Mucosa of descending colon (tissue), 3 donors: ENCODE measurements around the gene RPS29. TPM values are rescaled to one million over a fixed set of nuclear protein-coding genes. Genes with fewer than 3 reads are reported as not detected.

Source experiments
- ATAC-seq: fragments of 200-7000 bp; cut with Tn5 transposase; one replicate; pipeline ENCODE4 v1.9.1; 2020; ENCODE audit warnings: mild to moderate bottlenecking, moderate library complexity
- DNase-seq, 3 donors: peaks; one replicate each; pipeline ENCODE4 v3.0.0-alpha.2; 2020
- H3K36me3 ChIP-seq: fragments of 200-600 bp; one replicate; pipeline ENCODE4 v1.8.0; 2021; ENCODE audit warnings: low read depth, mild to moderate bottlenecking
- H3K4me1 ChIP-seq: fragments of 200-600 bp; one replicate; pipeline ENCODE4 v1.8.0; 2021; ENCODE audit warnings: low read depth, mild to moderate bottlenecking
- H3K4me3 ChIP-seq: fragments of 200-600 bp; one replicate; pipeline ENCODE4 v1.8.0; 2021; ENCODE audit warnings: mild to moderate bottlenecking
- H3K9me3 ChIP-seq: fragments of 200-600 bp; one replicate; pipeline ENCODE4 v1.8.0; 2021; ENCODE audit warnings: mild to moderate bottlenecking
- intact Hi-C, 2 donors: fragments of 100-400 bp; cut with DNase I in 1 of 2; cut with micrococcal nuclease in 1 of 2; formaldehyde crosslinking; loops; one replicate each; pipeline versions ENCODE4 v1.11.0 to v1.11.1; 2022; cut with DNase I, micrococcal nuclease
- total RNA-seq, 3 donors: library from RNA; stranded (reverse); fragmentation: NEBNext Ultra II Directional in 2 of 3; extraction: Animal tissue kit (Norgen Biotek cat#: 25700) in 2 of 3; gene quantifications; one replicate each; pipeline versions ENCODE4 v1.2.1 to v1.2.4, GENCODE V29; 2021 to 2023
- TF ChIP-seq, protein P1 (sequence below): fragments of 200-600 bp; IDR thresholded peaks from one replicate; pipeline ENCODE4 v1.8.0; 2022; ENCODE audit warnings: antibody characterized with exemption, mild to moderate bottlenecking
- donor health status: DM: no; HTN: no; CAD: no; lungs with moderate emphysema.
- donor health status: DM: no; HTN: no; CAD: no.
- donor health status: DM: no; HTN: yes; CAD: no.

RPS29 gene
- total RNA-seq, 3 donors from 2014 or later, result 1,102 to 1,301 (median 1,154) TPM

DNA sequence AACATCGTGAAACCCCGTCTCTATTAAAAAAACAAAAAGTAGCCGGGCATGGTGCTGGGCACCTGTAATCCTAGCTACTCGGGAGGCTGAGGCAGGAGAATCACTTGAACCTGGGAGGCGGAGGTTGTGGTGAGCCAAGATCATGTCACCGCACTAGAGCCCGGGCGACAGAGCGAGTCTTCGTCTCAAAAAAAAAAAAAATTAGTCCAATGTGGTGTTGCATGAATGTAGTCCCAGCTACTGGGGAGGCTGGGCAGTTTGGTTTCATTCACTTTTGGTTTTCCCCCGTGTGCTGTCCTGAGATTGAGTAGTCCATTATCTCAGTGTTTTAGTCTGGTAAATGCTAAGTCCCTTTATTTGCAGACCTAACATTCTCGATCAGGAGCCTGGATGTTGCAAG is 19.5 kb downstream of the RPS29 start:
- ATAC-seq, result no peak
- intact Hi-C loops, result no loop called here
- no peak for DNase-seq
- no peak overlapping the region for H3K4me3 ChIP-seq
- no peaks in the 10 kb centered on the region for H3K4me1 ChIP-seq
- no peaks in the 10 kb centered on the region for H3K9me3 ChIP-seq
- TF ChIP-seq, protein P1, sequence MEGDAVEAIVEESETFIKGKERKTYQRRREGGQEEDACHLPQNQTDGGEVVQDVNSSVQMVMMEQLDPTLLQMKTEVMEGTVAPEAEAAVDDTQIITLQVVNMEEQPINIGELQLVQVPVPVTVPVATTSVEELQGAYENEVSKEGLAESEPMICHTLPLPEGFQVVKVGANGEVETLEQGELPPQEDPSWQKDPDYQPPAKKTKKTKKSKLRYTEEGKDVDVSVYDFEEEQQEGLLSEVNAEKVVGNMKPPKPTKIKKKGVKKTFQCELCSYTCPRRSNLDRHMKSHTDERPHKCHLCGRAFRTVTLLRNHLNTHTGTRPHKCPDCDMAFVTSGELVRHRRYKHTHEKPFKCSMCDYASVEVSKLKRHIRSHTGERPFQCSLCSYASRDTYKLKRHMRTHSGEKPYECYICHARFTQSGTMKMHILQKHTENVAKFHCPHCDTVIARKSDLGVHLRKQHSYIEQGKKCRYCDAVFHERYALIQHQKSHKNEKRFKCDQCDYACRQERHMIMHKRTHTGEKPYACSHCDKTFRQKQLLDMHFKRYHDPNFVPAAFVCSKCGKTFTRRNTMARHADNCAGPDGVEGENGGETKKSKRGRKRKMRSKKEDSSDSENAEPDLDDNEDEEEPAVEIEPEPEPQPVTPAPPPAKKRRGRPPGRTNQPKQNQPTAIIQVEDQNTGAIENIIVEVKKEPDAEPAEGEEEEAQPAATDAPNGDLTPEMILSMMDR, result no peak
- H3K36me3 ChIP-seq, result no peaks in the 10 kb centered on the region

DNA sequence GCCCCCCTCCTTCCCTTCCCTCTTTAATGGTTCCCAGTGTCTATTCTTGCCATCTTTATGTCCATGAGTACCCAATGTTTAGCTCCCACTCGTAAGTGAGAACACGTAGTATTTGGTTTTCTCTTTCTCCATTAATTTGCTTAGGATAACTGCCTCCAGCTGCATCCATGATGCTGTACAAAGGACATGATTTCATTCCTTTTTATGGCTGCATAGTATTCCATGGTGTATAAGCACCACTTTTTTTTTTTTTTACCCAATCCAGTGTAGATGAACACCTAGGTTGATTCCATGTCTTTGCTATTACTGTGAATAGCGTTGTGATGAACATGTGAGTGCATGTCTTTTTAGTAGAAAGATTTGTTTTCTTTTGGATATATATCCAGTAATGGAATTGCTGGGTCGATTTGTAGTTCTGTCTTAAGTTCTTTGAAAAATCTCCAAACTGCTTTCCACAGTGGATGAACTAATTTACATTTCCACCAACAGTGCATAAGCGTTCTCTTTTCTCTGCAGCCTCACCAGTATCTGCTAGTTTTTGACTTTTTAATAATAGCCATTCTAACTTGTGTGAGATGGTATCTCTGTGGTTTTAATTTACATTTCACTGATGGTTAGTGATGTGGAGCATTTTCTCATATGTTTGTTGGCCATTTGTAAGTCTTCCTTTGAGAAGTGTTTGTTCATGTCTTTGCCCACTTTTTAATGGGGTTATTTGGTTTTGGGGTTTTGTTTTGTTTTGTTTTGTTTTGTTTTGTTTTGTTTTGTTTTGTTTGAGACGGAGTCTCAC is 26.0 kb downstream of the RPS29 start:
- intact Hi-C loops, result no loop called here
- TF ChIP-seq, protein P1, result no peak
- Histone ChIP-seq H3K4me3 (no peak overlapping the region), H3K36me3 (no peaks in the 10 kb centered on the region), H3K9me3 (no peaks in the 10 kb centered on the region), H3K4me1 (no peaks in the 10 kb centered on the region)
- DNase-seq, result no peak
- no peak for ATAC-seq

DNA sequence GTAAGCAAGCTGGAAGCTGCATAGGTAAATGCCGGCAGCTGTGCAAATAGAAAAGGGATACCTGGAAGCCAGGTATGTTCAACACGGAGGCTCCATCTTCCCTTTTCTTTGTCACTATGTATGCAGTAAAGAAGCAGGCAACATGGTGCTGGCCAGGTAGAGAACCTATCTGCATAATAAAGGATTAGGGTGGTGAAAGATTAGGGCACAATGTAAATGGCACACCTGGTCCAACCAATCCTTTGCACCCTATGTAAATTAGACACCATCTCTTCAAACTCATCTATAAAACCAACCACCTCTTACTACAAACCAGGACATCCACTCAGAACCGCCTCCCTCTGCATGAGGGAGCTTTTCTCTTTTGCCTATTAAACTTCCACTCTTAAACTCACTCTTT is 32.3 kb downstream of the RPS29 start:
- intact Hi-C loops, result no loop called here
- TF ChIP-seq, protein P1, result no peak
- Histone ChIP-seq H3K36me3 (no peaks in the 10 kb centered on the region), H3K4me1 (no peaks in the 10 kb centered on the region), H3K4me3 (no peak overlapping the region), H3K9me3 (no peaks in the 10 kb centered on the region)
- DNase-seq (no peak), ATAC-seq (no peak)

DNA sequence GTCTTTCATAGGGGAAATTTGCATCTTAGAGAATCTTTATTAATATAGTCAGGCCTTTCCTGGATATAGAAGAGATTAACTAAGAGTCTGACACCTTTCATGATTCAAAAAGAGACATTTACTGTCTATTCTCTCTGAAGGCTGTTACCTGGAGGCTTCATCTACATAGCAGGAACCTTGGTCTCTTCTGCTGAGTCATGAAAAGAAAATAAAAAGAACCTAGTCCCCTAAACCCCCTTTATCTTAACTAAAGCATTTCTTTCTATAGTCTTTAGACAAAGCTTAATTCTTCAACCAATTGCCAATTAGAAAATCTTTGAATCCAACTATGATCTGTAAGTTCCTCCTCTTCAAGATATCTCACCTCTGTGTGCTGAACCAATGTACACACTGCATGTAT is 33.1 kb downstream of the RPS29 start:
- intact Hi-C loops, result no loop called here
- Histone ChIP-seq H3K4me3 (no peak overlapping the region), H3K4me1 (no peaks in the 10 kb centered on the region), H3K9me3 (no peaks in the 10 kb centered on the region), H3K36me3 (no peaks in the 10 kb centered on the region)
- no peak for DNase-seq
- TF ChIP-seq, protein P1, result no peak
- no peak for ATAC-seq

DNA sequence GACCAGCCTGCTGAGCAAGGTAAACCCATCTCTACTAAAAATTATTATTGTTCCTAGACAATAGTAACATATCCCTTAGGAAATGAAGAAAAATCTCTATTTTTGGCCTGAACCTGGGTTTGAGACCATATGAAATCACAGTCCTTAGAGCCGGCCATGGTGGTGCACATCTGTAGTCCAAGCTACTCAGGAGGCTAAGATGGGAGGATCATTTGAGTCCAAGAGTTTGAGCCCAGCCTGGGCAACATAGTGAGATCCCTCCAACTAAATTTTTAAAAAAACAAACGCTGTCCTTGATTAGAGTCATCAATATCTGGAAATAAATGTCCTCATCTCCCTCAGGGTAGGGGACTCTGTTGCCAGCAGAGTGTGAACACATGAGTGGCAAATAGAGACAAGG is 34.6 kb downstream of the RPS29 start:
- TF ChIP-seq, protein P1, result no peak
- DNase-seq (no peak), ATAC-seq (no peak)
- H3K4me1 ChIP-seq, result no peaks in the 10 kb centered on the region
- no peak overlapping the region for H3K4me3 ChIP-seq
- no peaks in the 10 kb centered on the region for H3K36me3 ChIP-seq
- H3K9me3 ChIP-seq, result no peaks in the 10 kb centered on the region
- intact Hi-C loops, result no loop called here
